ENCODE data around the gene CATSPER3. TPM values are rescaled to one million over a fixed set of nuclear protein-coding genes. Genes with fewer than 3 reads are reported as not detected.
"Not testable (repeated sequence)": the region's sequence is repeated elsewhere in the genome, so short reads cannot be mapped to it uniquely, and the experiment has no call there.

CATSPER3 gene
- total RNA-seq, 5 donors from 2014 or later (not counting 1 experiment from before 2014, with no cell fraction given), result 0.44 to 1.1 (median 0.93) TPM; not detected in 2

- ATAC-seq (replicated peaks in 1 of 4), result no peak
- H3K36me3 Mint-ChIP-seq, result peaks cover 5% of the 10 kb centered on the region
Measured at GRCh38 chr5:134995850-134996402, 28.2 kb downstream of the CATSPER3 start.

DNA sequence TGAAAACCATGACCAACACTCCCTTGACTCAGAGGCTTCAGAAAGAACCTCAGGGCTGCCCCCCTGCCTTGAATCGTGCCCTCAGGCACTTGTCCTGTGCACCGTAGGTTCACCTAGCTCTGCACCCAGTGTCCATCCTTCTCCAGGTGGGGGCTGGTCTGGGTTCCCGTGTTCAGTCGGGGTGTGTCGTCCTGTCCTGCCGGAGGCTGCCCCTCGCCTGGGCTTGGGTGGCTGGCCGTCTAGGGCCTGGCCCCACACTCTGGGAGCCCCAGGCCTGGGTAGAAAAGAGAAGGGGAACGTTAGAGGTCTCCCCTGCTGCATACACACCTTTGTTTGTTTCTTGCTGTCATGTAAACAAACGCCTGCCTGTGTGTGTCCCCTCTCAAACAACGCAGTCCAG, 29.3 kb downstream of the CATSPER3 start:
- WGBS (ENCODE audit: insufficient coverage), result 81% methylated on average over 3 of the region's 11 CpGs
- ChIA-PET POLR2A (no interaction called here), CTCF (no interaction called here)
- DNase-seq (no peak), ATAC-seq (replicated peaks in 1 of 4) (no peak)
- peaks cover 0 to 5% (median 0%) of the 10 kb centered on the region in 3 donors for H3K4me1 Mint-ChIP-seq
- H3K9me3 Mint-ChIP-seq, result no peaks in the 10 kb centered on the region
- H3K36me3 Mint-ChIP-seq, result peaks cover 8% of the 10 kb centered on the region
- H3K27ac Mint-ChIP-seq, result no peak overlapping the region
- H3K27me3 ChIP-seq (replicated peaks in 1 of 2; ENCODE audit: control insufficient read depth in 2 of 2, extremely low read depth in 1 of 2, insufficient read depth in 2 of 2, low read length in 1 of 2), result no peaks in the 10 kb centered on the region
- H3K36me3 ChIP-seq (ENCODE audit: control insufficient read depth in 2 of 2, extremely low read depth in 1 of 2, insufficient read depth in 1 of 2, low read length in 1 of 2), result no peaks in the 10 kb centered on the region
- H3K9me3 ChIP-seq, result no peaks in the 10 kb centered on the region
- no peaks in the 10 kb centered on the region for H3K27me3 Mint-ChIP-seq
- no peaks in the 10 kb centered on the region for H3K4me1 ChIP-seq (ENCODE audit: control insufficient read depth in 1 of 2, extremely low read depth in 1 of 2, insufficient read depth in 2 of 2, low read length in 2 of 2)
- no peak overlapping the region for H3K27ac ChIP-seq (ENCODE audit: low read length)
- H3K4me3 Mint-ChIP-seq, result no peak overlapping the region
- no peak overlapping the region for H3K4me3 ChIP-seq (ENCODE audit: control insufficient read depth in 1 of 2, extremely low read depth in 1 of 2, low read length in 1 of 2)

More at GRCh38 chr5:134995850-134996402, 28.2 kb downstream of the CATSPER3 start:
- Histone ChIP-seq H3K9me3 (no peaks in the 10 kb centered on the region), H3K27ac (ENCODE audit: low read length) (no peak overlapping the region), H3K36me3 (ENCODE audit: control insufficient read depth in 2 of 2, extremely low read depth in 1 of 2, insufficient read depth in 1 of 2, low read length in 1 of 2) (no peaks in the 10 kb centered on the region), H3K27me3 (replicated peaks in 1 of 2; ENCODE audit: control insufficient read depth in 2 of 2, extremely low read depth in 1 of 2, insufficient read depth in 2 of 2, low read length in 1 of 2) (no peaks in the 10 kb centered on the region), H3K4me1 (ENCODE audit: control insufficient read depth in 1 of 2, extremely low read depth in 1 of 2, insufficient read depth in 2 of 2, low read length in 2 of 2) (no peaks in the 10 kb centered on the region), H3K4me3 (ENCODE audit: control insufficient read depth in 1 of 2, extremely low read depth in 1 of 2, low read length in 1 of 2) (no peak overlapping the region)
- CTCF ChIA-PET, result no interaction called here
- POLR2A ChIA-PET, result no interaction called here
- peaks cover 0 to 5% (median 0%) of the 10 kb centered on the region in 3 donors for H3K4me1 Mint-ChIP-seq
- H3K4me3 Mint-ChIP-seq, result no peak overlapping the region
- WGBS (ENCODE audit: insufficient coverage), result 86% methylated on average over 8 of the region's 8 CpGs
- DNase-seq, result no peak
- H3K9me3 Mint-ChIP-seq, result no peaks in the 10 kb centered on the region
- no peak overlapping the region for H3K27ac Mint-ChIP-seq
- no peaks in the 10 kb centered on the region for H3K27me3 Mint-ChIP-seq

DNA sequence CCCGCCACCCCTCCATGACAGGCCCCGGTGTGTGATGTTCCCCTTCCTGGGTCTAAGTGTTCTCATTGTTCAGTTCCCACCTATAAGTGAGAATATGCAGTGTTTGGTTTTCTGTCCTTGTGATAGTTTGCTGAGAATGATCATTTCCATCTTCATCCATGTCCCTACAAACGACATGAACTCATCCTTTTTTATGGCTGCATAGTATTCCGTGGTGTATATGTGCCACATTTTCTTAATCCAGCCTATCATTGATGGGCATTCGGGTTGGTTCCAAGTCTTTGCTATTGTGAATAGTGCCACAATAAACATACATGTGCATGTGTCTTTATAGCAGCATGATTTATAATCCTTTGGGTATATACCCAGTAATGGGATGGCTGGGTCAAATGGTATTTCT, 30.4 kb downstream of the CATSPER3 start:
- WGBS (ENCODE audit: insufficient coverage), result no CpG with 5 or more reads among the region's 5 CpGs
- H3K9me3 ChIP-seq; H3K27me3 Mint-ChIP-seq; DNase-seq; H3K27me3 ChIP-seq (replicated peaks in 1 of 2; ENCODE audit: control insufficient read depth in 2 of 2, extremely low read depth in 1 of 2, insufficient read depth in 2 of 2, low read length in 1 of 2); H3K9me3 Mint-ChIP-seq; H3K27ac ChIP-seq (ENCODE audit: low read length); H3K36me3 ChIP-seq (ENCODE audit: control insufficient read depth in 2 of 2, extremely low read depth in 1 of 2, insufficient read depth in 1 of 2, low read length in 1 of 2); H3K4me3 ChIP-seq (ENCODE audit: control insufficient read depth in 1 of 2, extremely low read depth in 1 of 2, low read length in 1 of 2); POLR2A ChIA-PET; H3K4me1 ChIP-seq (ENCODE audit: control insufficient read depth in 1 of 2, extremely low read depth in 1 of 2, insufficient read depth in 2 of 2, low read length in 2 of 2); H3K27ac Mint-ChIP-seq; H3K4me1 Mint-ChIP-seq; ATAC-seq (replicated peaks in 1 of 4); CTCF ChIA-PET; H3K4me3 Mint-ChIP-seq: not testable (repeated sequence)
- peaks cover 13% of the 10 kb centered on the region for H3K36me3 Mint-ChIP-seq

DNA sequence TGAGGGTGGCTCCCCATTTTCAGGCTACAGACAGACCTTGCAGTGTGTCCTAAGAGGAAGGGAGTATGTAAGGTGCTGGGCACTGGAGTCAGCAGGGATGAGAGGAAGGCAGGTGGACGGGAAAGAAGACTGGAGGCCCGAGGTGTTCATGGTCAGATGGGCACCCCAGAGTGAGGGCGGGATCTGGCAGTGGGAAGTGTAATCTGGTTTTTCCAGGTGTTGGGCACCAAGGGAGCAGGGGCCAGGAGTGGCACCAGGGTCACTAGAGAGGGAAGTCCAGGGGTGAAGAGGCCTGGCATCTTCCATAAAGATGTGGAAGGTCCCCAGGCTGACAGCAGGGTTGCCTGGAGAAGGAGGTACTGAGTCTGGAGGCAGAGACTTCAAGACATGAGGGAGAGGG, 36.7 kb downstream of the CATSPER3 start:
- H3K27me3 Mint-ChIP-seq, result peaks cover 0 to 1% of the 10 kb centered on the region in 2 donors
- ATAC-seq (replicated peaks in 1 of 4) (no peak), DNase-seq (no peak)
- Histone ChIP-seq H3K4me3 (ENCODE audit: control insufficient read depth in 1 of 2, extremely low read depth in 1 of 2, low read length in 1 of 2) (no peak overlapping the region), H3K9me3 (no peaks in the 10 kb centered on the region), H3K4me1 (ENCODE audit: control insufficient read depth in 1 of 2, extremely low read depth in 1 of 2, insufficient read depth in 2 of 2, low read length in 2 of 2) (no peaks in the 10 kb centered on the region), H3K27me3 (replicated peaks in 1 of 2; ENCODE audit: control insufficient read depth in 2 of 2, extremely low read depth in 1 of 2, insufficient read depth in 2 of 2, low read length in 1 of 2) (peaks cover 0 to 10% of the 10 kb centered on the region in 2 experiments), H3K27ac (ENCODE audit: low read length) (no peak overlapping the region), H3K36me3 (ENCODE audit: control insufficient read depth in 2 of 2, extremely low read depth in 1 of 2, insufficient read depth in 1 of 2, low read length in 1 of 2) (no peaks in the 10 kb centered on the region)
- 89% methylated on average over 3 of the region's 3 CpGs for WGBS (ENCODE audit: insufficient coverage)
- ChIA-PET POLR2A (no interaction called here), CTCF (no interaction called here)
- no peaks in the 10 kb centered on the region for H3K4me1 Mint-ChIP-seq
- peaks cover 24% of the 10 kb centered on the region for H3K36me3 Mint-ChIP-seq
- H3K9me3 Mint-ChIP-seq, result no peaks in the 10 kb centered on the region
- no peak overlapping the region for H3K27ac Mint-ChIP-seq
- H3K4me3 Mint-ChIP-seq, result no peak overlapping the region

GRCh38 chr5:135005076-135005475, 37.4 kb downstream of the CATSPER3 start:
- 78% methylated on average over 3 of the region's 3 CpGs for WGBS (ENCODE audit: insufficient coverage)

GRCh38 chr5:135007305-135007704, 39.6 kb downstream of the CATSPER3 start:
- no peaks in the 10 kb centered on the region for H3K4me1 ChIP-seq (ENCODE audit: control insufficient read depth in 1 of 2, extremely low read depth in 1 of 2, insufficient read depth in 2 of 2, low read length in 2 of 2)
- CTCF ChIA-PET, result no interaction called here
- 84% methylated on average over 6 of the region's 9 CpGs for WGBS (ENCODE audit: insufficient coverage)
- no peak for ATAC-seq (replicated peaks in 1 of 4)
- H3K36me3 ChIP-seq (ENCODE audit: control insufficient read depth in 2 of 2, extremely low read depth in 1 of 2, insufficient read depth in 1 of 2, low read length in 1 of 2), result no peaks in the 10 kb centered on the region
- H3K4me1 Mint-ChIP-seq, result no peaks in the 10 kb centered on the region
- peaks cover 24% of the 10 kb centered on the region for H3K36me3 Mint-ChIP-seq
- no peaks in the 10 kb centered on the region for H3K9me3 Mint-ChIP-seq
- H3K27me3 ChIP-seq (replicated peaks in 1 of 2; ENCODE audit: control insufficient read depth in 2 of 2, extremely low read depth in 1 of 2, insufficient read depth in 2 of 2, low read length in 1 of 2), result peaks cover 0 to 16% of the 10 kb centered on the region in 2 experiments
- H3K27ac ChIP-seq (ENCODE audit: low read length), result no peak overlapping the region
- peaks cover 0 to 1% of the 10 kb centered on the region in 2 donors for H3K27me3 Mint-ChIP-seq
- no peak overlapping the region for H3K4me3 Mint-ChIP-seq
- no peak for DNase-seq
- H3K4me3 ChIP-seq (ENCODE audit: control insufficient read depth in 1 of 2, extremely low read depth in 1 of 2, low read length in 1 of 2), result no peak overlapping the region
- POLR2A ChIA-PET, result no interaction called here
- H3K9me3 ChIP-seq, result no peaks in the 10 kb centered on the region
- no peak overlapping the region for H3K27ac Mint-ChIP-seq

More at GRCh38 chr5:135005076-135005475, 37.4 kb downstream of the CATSPER3 start:
- Mint-ChIP-seq H3K36me3 (peaks cover 28% of the 10 kb centered on the region), H3K27me3 (peaks cover 0 to 1% of the 10 kb centered on the region in 2 donors), H3K4me1 (no peaks in the 10 kb centered on the region), H3K27ac (no peak overlapping the region), H3K4me3 (no peak overlapping the region), H3K9me3 (no peaks in the 10 kb centered on the region)
- POLR2A ChIA-PET, result no interaction called here
- H3K4me3 ChIP-seq (ENCODE audit: control insufficient read depth in 1 of 2, extremely low read depth in 1 of 2, low read length in 1 of 2), result no peak overlapping the region
- H3K9me3 ChIP-seq, result no peaks in the 10 kb centered on the region
- no peaks in the 10 kb centered on the region for H3K36me3 ChIP-seq (ENCODE audit: control insufficient read depth in 2 of 2, extremely low read depth in 1 of 2, insufficient read depth in 1 of 2, low read length in 1 of 2)
- DNase-seq (no peak), ATAC-seq (replicated peaks in 1 of 4) (no peak)
- CTCF ChIA-PET, result no interaction called here
- no peaks in the 10 kb centered on the region for H3K4me1 ChIP-seq (ENCODE audit: control insufficient read depth in 1 of 2, extremely low read depth in 1 of 2, insufficient read depth in 2 of 2, low read length in 2 of 2)
- H3K27me3 ChIP-seq (replicated peaks in 1 of 2; ENCODE audit: control insufficient read depth in 2 of 2, extremely low read depth in 1 of 2, insufficient read depth in 2 of 2, low read length in 1 of 2), result peaks cover 0 to 10% of the 10 kb centered on the region in 2 experiments
- no peak overlapping the region for H3K27ac ChIP-seq (ENCODE audit: low read length)
